Measurements from ENCODE around the gene GLS. TPM values are rescaled to one million over a fixed set of nuclear protein-coding genes. Genes with fewer than 3 reads are reported as not detected.

The GLS gene
- total and polyA plus RNA-seq, 9 of the 15 experiments (the other 6 are each of a cell fraction or from before 2014, with no cell fraction given): 13.7 to 77.5 (median 48.2) TPM

GRCh38 chr2:190997526-190998113 is 117.0 kb downstream of the GLS start:
- in situ Hi-C loops (cut with MboI) (no loop called here), intact Hi-C loops (cut with micrococcal nuclease) (no loop called here)
- H3K4me1 ChIP-seq (replicated peaks in 1 of 2; ENCODE audit: control insufficient read depth in 2 of 2, insufficient read depth in 2 of 2, low read length in 2 of 2): no peaks in the 10 kb centered on the region
- no peaks in the 10 kb centered on the region for H3K9me1 ChIP-seq (ENCODE audit: control insufficient read depth, insufficient read depth, low read length)
- H3K27me3 ChIP-seq (ENCODE audit: control insufficient read depth in 2 of 2, insufficient read depth in 2 of 2, low read length in 2 of 2): no peaks in the 10 kb centered on the region
- no peaks in the 10 kb centered on the region for H3K9me3 ChIP-seq (replicated peaks; ENCODE audit: control insufficient read depth, insufficient read depth, low read depth, low read length)
- no peak overlapping the region for H3K9ac ChIP-seq (ENCODE audit: insufficient read depth in 1 of 2, low read depth in 2 of 2, low read length in 2 of 2)
- no peak for FAIRE-seq
- no peak for DNase-seq (ENCODE audit: extremely low read depth in 1 of 4, low spot score in 3 of 4)
- no peak overlapping the region for H3K4me3 ChIP-seq
- H2AFZ ChIP-seq (ENCODE audit: low read depth, low read length): no peak overlapping the region
- H3K27ac ChIP-seq (ENCODE audit: extremely low read depth, low read depth, low read length): no peak overlapping the region
- no peak for ATAC-seq
- 88% methylated on average over 8 of the region's 8 CpGs for WGBS (ENCODE audit: insufficient coverage, low coverage, missing lambda C conversion rate)
- ChIA-PET CTCF (ENCODE audit: low intra/inter-chr PET ratio) (no interaction called here), POLR2A (no interaction called here)
- H3K79me2 ChIP-seq (ENCODE audit: control insufficient read depth, insufficient read depth, low read length): no peaks in the 10 kb centered on the region
- H4K20me1 ChIP-seq (replicated peaks; ENCODE audit: control insufficient read depth, insufficient read depth, low read length): no peaks in the 10 kb centered on the region
- peaks cover 90% of the 10 kb centered on the region for H3K36me3 ChIP-seq (ENCODE audit: control insufficient read depth, insufficient read depth, low read length)
- BruUV-seq (replicated peaks): no TSS peak
- H3K4me2 ChIP-seq (ENCODE audit: insufficient read depth, low read length): no peak overlapping the region
- TF ChIP-seq GMEB1 (CRISPR knock-in tag; IDR thresholded peaks at IDR 0.05) (no peak), TAF7 (tag; IDR thresholded peaks at IDR 0.05) (no peak), JUNB (CRISPR knock-in tag; conservative IDR thresholded peaks at IDR 0.05) (no peak), ZMIZ1 (IDR thresholded peaks at IDR 0.05; ENCODE audit: low read depth in 2 of 2, low read length in 2 of 2) (no peak), CEBPZ (IDR thresholded peaks at IDR 0.05; ENCODE audit: borderline replicate concordance, low read depth, low read length) (no peak), POLR3G (IDR thresholded peaks at IDR 0.05; ENCODE audit: extremely low read depth, insufficient read length, insufficient replicate concordance) (no peak), TEAD2 (tag; IDR thresholded peaks at IDR 0.05) (no peak), TEAD4 (IDR thresholded peaks at IDR 0.05; ENCODE audit: low read length) (no peak), TEAD4 (CRISPR knock-in tag; IDR thresholded peaks at IDR 0.05; ENCODE audit: borderline replicate concordance) (no peak), TAF1 (IDR thresholded peaks at IDR 0.05; ENCODE audit: control insufficient read depth, extremely low read depth, insufficient read depth, low read length, severe bottlenecking) (no peak), VEZF1 (CRISPR knock-in tag; IDR thresholded peaks at IDR 0.05) (no peak), ZNF707 (CRISPR knock-in tag; conservative IDR thresholded peaks at IDR 0.05) (no peak)

Data from K562 (cell line).